Liver (tissue), 9 donors: ENCODE measurements around the gene MEDAG. TPM values are rescaled to one million over a fixed set of nuclear protein-coding genes. Genes with fewer than 3 reads are reported as not detected.

Experiments
- DNase-seq: peaks from one replicate; pipeline ENCODE4 v3.0.0-alpha.2; 2017; ENCODE audit warnings: low spot score
- H3K27ac ChIP-seq, 2 donors: one replicate each; pipeline ENCODE4 v1.7.0; 2013; ENCODE audit warnings: inconsistent platforms in 2 of 2, low read length in 2 of 2, control low read depth in 1 of 2, low read depth in 1 of 2, mild to moderate bottlenecking in 1 of 2
- H3K27me3 ChIP-seq, 4 donors: one replicate each; pipeline versions ENCODE4 v1.6.1 to v1.7.0; 2013; ENCODE audit warnings: low read length in 3 of 4, inconsistent platforms in 1 of 4, mild to moderate bottlenecking in 1 of 4, moderate library complexity in 1 of 4; ENCODE audit not compliant: control insufficient read depth in 4 of 4, insufficient read depth in 4 of 4
- H3K36me3 ChIP-seq, 4 donors: one replicate each; pipeline versions ENCODE4 v1.6.1 to v1.7.0; 2013; ENCODE audit warnings: low read length in 3 of 4, mild to moderate bottlenecking in 3 of 4, low read depth in 1 of 4, moderate library complexity in 1 of 4; ENCODE audit not compliant: control insufficient read depth in 4 of 4, insufficient read depth in 3 of 4
- H3K4me1 ChIP-seq, 4 donors: one replicate each; pipeline versions ENCODE4 v1.6.1 to v1.7.0; 2013; ENCODE audit warnings: low read length in 3 of 4, mild to moderate bottlenecking in 3 of 4, moderate library complexity in 1 of 4; ENCODE audit not compliant: control insufficient read depth in 4 of 4, insufficient read depth in 4 of 4
- H3K4me3 ChIP-seq, 3 donors: one replicate each; pipeline versions ENCODE4 v1.6.1 to v1.7.0; 2013; ENCODE audit warnings: low read length in 3 of 3, control low read depth in 1 of 3, low read depth in 1 of 3, mild to moderate bottlenecking in 1 of 3
- H3K9ac ChIP-seq, 2 donors: one replicate each; pipeline ENCODE4 v1.7.0; 2013; ENCODE audit warnings: low read length in 2 of 2, mild to moderate bottlenecking in 2 of 2, moderate library complexity in 2 of 2, control low read depth in 1 of 2, low read depth in 1 of 2
- H3K9me3 ChIP-seq, 4 donors: one replicate each; pipeline versions ENCODE4 v1.6.1 to v1.7.0; 2013; ENCODE audit warnings: low read length in 3 of 4; ENCODE audit not compliant: control insufficient read depth in 4 of 4
- ATF3 ChIP-seq: IDR thresholded peaks from 2 replicates; pipeline ENCODE4 v1.6.1; 2016; ENCODE audit warnings: antibody characterized with exemption
- CTCF ChIP-seq: fragments of 150-350 bp; IDR thresholded peaks from 2 replicates; pipeline ENCODE4 v1.5.1; 2017; ENCODE audit warnings: improper control_type of control experiment, low read depth, low read length; ENCODE audit not compliant: missing input control
- EGR1 ChIP-seq, 2 donors: IDR thresholded peaks; 2 replicates each; pipeline ENCODE4 v1.6.1; 2016 to 2018; ENCODE audit warnings: antibody characterized with exemption in 2 of 2, low read depth in 2 of 2
- FOXA1 ChIP-seq: IDR thresholded peaks from 2 replicates; pipeline ENCODE4 v1.6.1; 2016; ENCODE audit warnings: antibody characterized with exemption
- FOXA2 ChIP-seq: IDR thresholded peaks from 2 replicates; pipeline ENCODE4 v1.6.1; 2016; ENCODE audit warnings: antibody characterized with exemption
- GABPA ChIP-seq, 2 donors: IDR thresholded peaks in 1 of 2; conservative IDR thresholded peaks in 1 of 2; 2 replicates each; pipeline ENCODE4 v1.6.1; 2016; ENCODE audit warnings: antibody characterized with exemption in 2 of 2, mild to moderate bottlenecking in 1 of 2, moderate library complexity in 1 of 2
- HNF4A ChIP-seq, 2 donors: conservative IDR thresholded peaks; 2 replicates each; pipeline ENCODE4 v1.6.1; 2016; ENCODE audit warnings: antibody characterized with exemption in 2 of 2, mild to moderate bottlenecking in 2 of 2
- HNF4G ChIP-seq: IDR thresholded peaks from 2 replicates; pipeline ENCODE4 v1.6.1; 2016; ENCODE audit warnings: antibody characterized with exemption
- JUND ChIP-seq, 2 donors: IDR thresholded peaks; 2 replicates each; pipeline ENCODE4 v1.6.1; 2016; ENCODE audit warnings: antibody characterized with exemption in 2 of 2
- MAX ChIP-seq: IDR thresholded peaks from 2 replicates; pipeline ENCODE4 v1.6.1; 2016; ENCODE audit warnings: antibody characterized with exemption
- NR2F2 ChIP-seq: IDR thresholded peaks from 2 replicates; pipeline ENCODE4 v1.6.1; 2016; ENCODE audit warnings: antibody characterized with exemption
- RAD21 ChIP-seq, 2 donors: IDR thresholded peaks; 2 replicates each; pipeline ENCODE4 v1.6.1; 2016; ENCODE audit warnings: antibody characterized with exemption in 2 of 2, mild to moderate bottlenecking in 2 of 2
- REST ChIP-seq: IDR thresholded peaks from 2 replicates; pipeline ENCODE4 v1.6.1; 2016; ENCODE audit warnings: antibody characterized with exemption, mild to moderate bottlenecking
- RXRA ChIP-seq, 2 donors: IDR thresholded peaks; 2 replicates each; pipeline ENCODE4 v1.6.1; 2017 to 2018; ENCODE audit warnings: antibody characterized with exemption in 2 of 2, mild to moderate bottlenecking in 1 of 2
- SP1 ChIP-seq: IDR thresholded peaks from 2 replicates; pipeline ENCODE4 v1.6.1; 2018; ENCODE audit warnings: antibody characterized with exemption, mild to moderate bottlenecking
- TAF1 ChIP-seq: conservative IDR thresholded peaks from 2 replicates; pipeline ENCODE4 v1.6.1; 2016; ENCODE audit warnings: antibody characterized with exemption, mild to moderate bottlenecking
- YY1 ChIP-seq: IDR thresholded peaks from 2 replicates; pipeline ENCODE4 v1.6.1; 2016; ENCODE audit warnings: antibody characterized with exemption, mild to moderate bottlenecking
- ZBTB33 ChIP-seq: IDR thresholded peaks from 2 replicates; pipeline ENCODE4 v1.6.1; 2016; ENCODE audit warnings: antibody characterized with exemption
- WGBS: extraction: QIAGEN DNeasy Blood & Tissue Kit; methylation state at CpG from one replicate; pipeline ENCODE4 v1.1.7; 2013; 5-methylcytosine and 5-hydroxymethylcytosine counted together
- polyA plus RNA-seq, 2 donors: library from polyadenylated mRNA; stranded (reverse) in 1 of 2; unstranded in 1 of 2; fragments of 200-250 nt in 1 of 2; fragments of >200 nt in 1 of 2; fragmentation: Nextera tagmentation in 1 of 2; extraction: Ambion mirVana in 1 of 2; gene quantifications; one replicate each; pipeline versions ENCODE4 v1.2.1 to v1.2.3, GENCODE V29; 2013 to 2015
- total RNA-seq, 2 donors: library from RNA; depleted of rRNA; stranded (reverse); fragments of >200 nt; gene quantifications; one replicate each; pipeline ENCODE4 v1.2.3, GENCODE V29; 2014
- donor health status: healthy.
- donor health status: healthy.
- donor health status: healthy.
- donor health status: healthy.
- donor health status: healthy.

MEDAG gene
- total and polyA plus RNA-seq, 4 donors = 0.05 to 0.50 (median 0.27) TPM

- WGBS = 67% methylated on average over 3 of the region's 3 CpGs
- Histone ChIP-seq H3K4me3 (no peak overlapping the region), H3K27ac (no peak overlapping the region), H3K9me3 (no peaks in the 10 kb centered on the region), H3K27me3 (no peaks in the 10 kb centered on the region), H3K9ac (no peak overlapping the region), H3K36me3 (no peaks in the 10 kb centered on the region), H3K4me1 (peaks cover 0 to 2% (median 1%) of the 10 kb centered on the region in 4 donors)
- DNase-seq = no peak
- TF ChIP-seq ATF3 (no peak), HNF4G (no peak), FOXA2 (no peak), FOXA1 (no peak), NR2F2 (no peak), ZBTB33 (no peak), MAX (no peak), HNF4A (conservative IDR thresholded peaks at IDR 0.05) (no peak), YY1 (no peak), TAF1 (no peak)
These were observed 38.9 kb upstream of the MEDAG start for GRCh38 chr13:30867089-30867669.

GRCh38 chr13:30868799-30869470, 37.1 kb upstream of the MEDAG start:
- DNase-seq = no peak
- Histone ChIP-seq H3K36me3 (no peaks in the 10 kb centered on the region), H3K27me3 (no peaks in the 10 kb centered on the region), H3K4me1 (peaks cover 0 to 2% (median 1%) of the 10 kb centered on the region in 4 donors), H3K4me3 (no peak overlapping the region), H3K9me3 (no peaks in the 10 kb centered on the region), H3K27ac (no peak overlapping the region), H3K9ac (no peak overlapping the region)
- 75% methylated on average over 5 of the region's 5 CpGs for WGBS
- TF ChIP-seq HNF4A (conservative IDR thresholded peaks at IDR 0.05) = no peak
- TF ChIP-seq SP1 = no peak
- TF ChIP-seq FOXA1 = no peak
- no peak for TF ChIP-seq GABPA (IDR thresholded peaks at IDR 0.05 in 1 of 2, conservative IDR thresholded peaks at IDR 0.05 in 1 of 2)
- TF ChIP-seq RXRA (IDR thresholded peaks at IDR 0.05) = no peak
- TF ChIP-seq FOXA2 = no peak
- no peak for TF ChIP-seq YY1
- no peak for TF ChIP-seq EGR1 (IDR thresholded peaks at IDR 0.05; ENCODE audit: low read depth in 2 of 2)
- TF ChIP-seq MAX = no peak
- no peak for TF ChIP-seq ZBTB33
- TF ChIP-seq REST = no peak
- no peak for TF ChIP-seq RAD21 (IDR thresholded peaks at IDR 0.05)
- no peak for TF ChIP-seq ATF3
- TF ChIP-seq CTCF = no peak
- TF ChIP-seq HNF4G = no peak
- TF ChIP-seq NR2F2 = no peak
- no peak for TF ChIP-seq TAF1
- no peak for TF ChIP-seq JUND (IDR thresholded peaks at IDR 0.05)
